Heart right ventricle (tissue), 16 donors: ENCODE data around the gene IKZF3. TPM values are rescaled to one million over a fixed set of nuclear protein-coding genes. Genes with fewer than 3 reads are reported as not detected.

Source experiments
- ATAC-seq, 8 donors: fragments of 200-7000 bp; cut with Tn5 transposase; one replicate each; pipeline ENCODE4 v1.9.1; 2020; ENCODE audit warnings: mild to moderate bottlenecking in 8 of 8, moderate library complexity in 8 of 8, moderate number of reproducible peaks in 1 of 8
- DNase-seq, 2 donors: peaks; one replicate each; pipeline ENCODE4 v3.0.0-alpha.2; 2020
- H3K27ac ChIP-seq, 10 donors: fragments of 200-600 bp; sonication (generic) in 2 of 10; one replicate each; pipeline versions ENCODE4 v1.5.0 to v1.8.0; 2020 to 2022; ENCODE audit warnings: mild to moderate bottlenecking in 3 of 10
- H3K27me3 ChIP-seq, 7 donors: fragments of 200-600 bp; one replicate each; pipeline ENCODE4 v1.8.0; 2021 to 2022; ENCODE audit warnings: mild to moderate bottlenecking in 2 of 7
- H3K36me3 ChIP-seq, 9 donors: fragments of 200-600 bp; sonication (generic) in 1 of 9; one replicate each; pipeline versions ENCODE4 v1.5.0 to v1.8.0; 2020 to 2022; ENCODE audit warnings: mild to moderate bottlenecking in 2 of 9
- H3K4me1 ChIP-seq, 9 donors: fragments of 200-600 bp; sonication (generic) in 1 of 9; one replicate each; pipeline versions ENCODE4 v1.5.0 to v1.8.0; 2020 to 2022; ENCODE audit warnings: mild to moderate bottlenecking in 4 of 9
- H3K4me3 ChIP-seq, 10 donors: fragments of 200-600 bp; sonication (generic) in 2 of 10; one replicate each; pipeline versions ENCODE4 v1.5.0 to v1.8.0; 2020 to 2022; ENCODE audit warnings: mild to moderate bottlenecking in 7 of 10, moderate library complexity in 2 of 10
- H3K9me3 ChIP-seq, 11 donors: fragments of 200-600 bp in 10 of 11; sonication (generic) in 2 of 11; one replicate each; pipeline versions ENCODE4 v1.5.0 to v1.8.0; 2013 to 2022; ENCODE audit warnings: mild to moderate bottlenecking in 2 of 11, control low read depth in 1 of 11, moderate library complexity in 1 of 11
- CTCF ChIP-seq, 9 donors: fragments of 200-600 bp; sonication (generic) in 2 of 9; IDR thresholded peaks; one replicate each; pipeline versions ENCODE4 v1.5.0 to v1.8.0; 2021 to 2022; ENCODE audit warnings: antibody characterized with exemption in 9 of 9, mild to moderate bottlenecking in 5 of 9, moderate library complexity in 1 of 9
- WGBS, 2 donors: extraction: QIAGEN DNeasy Blood & Tissue Kit; methylation state at CpG; one replicate each; pipeline ENCODE4 v1.1.7; 2013; ENCODE audit warnings: inconsistent platforms in 1 of 2; 5-methylcytosine and 5-hydroxymethylcytosine counted together
- intact Hi-C, 10 donors: fragments of 100-400 bp; cut with DNase I; formaldehyde crosslinking; loops; one replicate each; pipeline versions ENCODE4 v1.11.1 to v1.14.2; 2022
- polyA plus RNA-seq, 2 donors: library from polyadenylated mRNA; stranded (reverse); fragments of 200-250 nt; gene quantifications; one replicate each; pipeline ENCODE4 v1.2.3, GENCODE V29; 2013
- total RNA-seq, 10 donors: library from RNA; stranded (reverse); fragmentation: NEBNext Ultra II Directional in 3 of 10; extraction: Animal tissue kit (Norgen Biotek cat#: 25700) in 3 of 10; gene quantifications; one replicate each; pipeline versions ENCODE4 v1.2.1 to v1.2.4, GENCODE V29; 2021 to 2023
- donor health status: Arrhythmogenic right ventricular cardiomyopathy.
- donor health status: ischemic (EF 13 %, LVEDD 7.1; RV severe dilation, severe dysfunction).
- donor health status: healthy with polysubstance abuse.
- donor health status: DM: no; HTN: yes; CAD: no.
- donor health status: DM: no; HTN: no; CAD: no.
- donor health status: ischemic (EF 25% LVEDD 6.9; RV normal size, moderate dysfunction).
- donor health status: ischemic (EF 25% LVEDD 5.7; RV mildly dilated, moderate dysfunction).
- donor health status: healthy.
- donor health status: DM: yes; HTN: yes; CAD: no.
- donor health status: Ischemic cardiomyopathy.
- donor health status: ischemic (EF 35%, LVEDD 5.7; RV mildly dilated, moderate dysfunction).
- donor health status: nonischemic (EF 11% LVEDD 7.7; RV severe dilation, severe dysfunction).
- donor health status: DM: yes; HTN: yes; CAD: no.
- donor health status: PGD.
- donor health status: ischemic (EF 29% LVEDD 5.4; RV normal size, mild dysfunction).
- donor health status: nonischemic (EF 23%, LVEDD 6.1; RV moderate dilation, normal function).

The IKZF3 gene
- total and polyA plus RNA-seq, 12 donors: 0.06 to 5.0 (median 0.26) TPM

- Histone ChIP-seq H3K4me1 (peaks cover 4 to 55% (median 26%) of the 10 kb centered on the region in 9 donors), H3K4me3 (peak overlapping the region; percentile 44 to 95 (median 66)), H3K27me3 (peaks cover 0 to 5% (median 0%) of the 10 kb centered on the region in 7 donors), H3K36me3 (no peaks in the 10 kb centered on the region), H3K9me3 (no peaks in the 10 kb centered on the region), H3K27ac (peak overlapping the region; percentile 70 to 99 (median 94))
- intact Hi-C loops: loop anchor here in 9 of 10 donors (1.0 to 10.0 kb wide), 10 partner anchors 25 to 210 kb away; partner anchors contain the start of genes STARD3 (in 2 of the 9), MIEN1 (in 1 of the 9), PNMT (in 1 of the 9) and TCAP (in 1 of the 9)
- DNase-seq: no peak
- ATAC-seq: peak in 2 of 8 donors; percentile 5 to 16
- TF ChIP-seq CTCF (IDR thresholded peaks at IDR 0.05): no peak
- 30 to 40% methylated on average over 17 to 21 of the region's 21 CpGs for WGBS, 2 donors
Observed at GRCh38 chr17:39754958-39755553, 109.1 kb downstream of the IKZF3 start.

- TF ChIP-seq CTCF (IDR thresholded peaks at IDR 0.05): peak; percentile 83 to 99 (median 97)
- Histone ChIP-seq H3K4me1 (peaks cover 4 to 52% (median 32%) of the 10 kb centered on the region in 9 donors), H3K27me3 (peaks cover 0 to 3% (median 0%) of the 10 kb centered on the region in 7 donors), H3K36me3 (no peaks in the 10 kb centered on the region), H3K27ac (peak overlapping the region; percentile 70 to 99 (median 94)), H3K4me3 (peak overlapping the region; percentile 44 to 95 (median 66)), H3K9me3 (no peaks in the 10 kb centered on the region)
- intact Hi-C loops: loop anchor here in 9 of 10 donors (1.0 to 10.0 kb wide), 10 partner anchors 24 to 210 kb away; partner anchors contain the start of genes STARD3 (in 2 of the 9), MIEN1 (in 1 of the 9), PNMT (in 1 of the 9) and TCAP (in 1 of the 9)
- DNase-seq (peak; percentile 90 to 93), ATAC-seq (peak; percentile 93 to 96 (median 94))
- WGBS, 2 donors: 0% methylated on average over 73 to 91 of the region's 91 CpGs
Observed at GRCh38 chr17:39754161-39754957, 109.8 kb downstream of the IKZF3 start.

DNA sequence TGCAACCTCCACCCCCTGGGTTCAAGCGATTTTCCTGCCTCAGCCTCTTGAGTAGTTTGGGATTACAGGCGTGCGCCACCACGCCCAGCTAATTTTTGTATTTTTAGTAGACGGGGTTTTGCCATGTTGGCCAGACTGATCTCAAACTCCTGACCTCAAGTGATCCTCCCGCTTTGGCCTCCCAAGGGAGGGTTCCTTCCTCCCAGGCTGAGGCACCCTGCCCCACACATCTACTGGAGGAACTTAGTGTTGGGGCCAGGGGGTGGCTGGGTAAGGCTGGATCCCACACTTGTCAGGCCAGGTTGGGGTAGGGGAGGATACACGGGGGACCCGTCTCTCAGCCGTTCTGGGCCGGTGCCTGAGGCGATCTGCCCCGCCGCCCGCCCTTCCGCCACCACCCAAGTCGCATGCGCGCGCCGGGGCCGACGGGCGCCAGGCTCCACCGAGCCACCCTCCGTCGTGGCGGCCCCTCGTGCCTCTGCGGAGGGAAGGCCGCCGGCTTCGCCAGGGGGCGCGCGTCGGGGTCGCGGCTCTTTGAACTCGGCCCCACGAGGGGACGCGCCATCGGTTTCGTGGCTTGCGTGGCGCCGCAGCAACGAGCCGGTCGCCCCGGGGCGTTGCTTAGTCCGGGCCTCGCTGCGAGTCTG is 110.5 kb downstream of the IKZF3 start:
- DNase-seq (peak; percentile 42 to 75), ATAC-seq (peak; percentile 26 to 64 (median 43))
- no peaks in the 10 kb centered on the region for H3K36me3 ChIP-seq
- peak overlapping the region; percentile 70 to 99 (median 94) for H3K27ac ChIP-seq
- intact Hi-C loops: loop anchor here in 9 of 10 donors (1.0 to 10.0 kb wide), 10 partner anchors 23 to 209 kb away; partner anchors contain the start of genes STARD3 (in 2 of the 9), MIEN1 (in 1 of the 9), PNMT (in 1 of the 9) and TCAP (in 1 of the 9)
- no peaks in the 10 kb centered on the region for H3K27me3 ChIP-seq
- H3K9me3 ChIP-seq: no peaks in the 10 kb centered on the region
- peak overlapping the region; percentile 44 to 95 (median 66) for H3K4me3 ChIP-seq
- no peak for TF ChIP-seq CTCF (IDR thresholded peaks at IDR 0.05)
- peaks cover 4 to 49% (median 32%) of the 10 kb centered on the region in 9 donors for H3K4me1 ChIP-seq
- WGBS, 2 donors: 6 to 8% methylated on average over 54 to 55 of the region's 55 CpGs
